KMS-11 (cell line): Measurements from ENCODE around the gene CASP3.

ENCODE experiments used
- H2AFZ ChIP-seq: fragments of 200-600 bp; sonication (generic); 2 replicates; pipeline ENCODE4 v1.6.1; 2016; ENCODE audit warnings: antibody characterized with exemption, mixed run types, low read depth
- H3K27ac ChIP-seq: fragments of 200-600 bp; sonication (generic); 2 replicates; pipeline ENCODE4 v1.6.1; 2016; ENCODE audit warnings: mild to moderate bottlenecking, mixed run types
- H3K27me3 ChIP-seq: fragments of 200-600 bp; sonication (generic); 2 replicates; pipeline ENCODE4 v1.6.1; 2017; ENCODE audit warnings: mild to moderate bottlenecking, low read depth, mixed run types, moderate library complexity; ENCODE audit not compliant: insufficient read depth
- H3K36me3 ChIP-seq: fragments of 200-600 bp; sonication (generic); 2 replicates; pipeline ENCODE4 v1.6.1; 2017; ENCODE audit warnings: mild to moderate bottlenecking, mixed run types; ENCODE audit not compliant: insufficient read depth
- H3K4me1 ChIP-seq: fragments of 200-600 bp; sonication (generic); 2 replicates; pipeline ENCODE4 v1.6.1; 2016; ENCODE audit warnings: mild to moderate bottlenecking, low read depth, mixed run types; ENCODE audit not compliant: poor library complexity, severe bottlenecking
- H3K4me2 ChIP-seq: fragments of 200-600 bp; sonication (generic); 2 replicates; pipeline ENCODE4 v1.7.0; 2016; ENCODE audit warnings: mild to moderate bottlenecking, mixed run types
- H3K4me3 ChIP-seq: fragments of 200-600 bp; sonication (generic); IDR thresholded peaks from 2 replicates; pipeline ENCODE4 v1.6.1; 2017; ENCODE audit warnings: low read depth, low read length, mixed read lengths; ENCODE audit not compliant: insufficient read depth
- H3K79me2 ChIP-seq: fragments of 200-600 bp; sonication (generic); 2 replicates; pipeline ENCODE4 v1.6.1; 2016; ENCODE audit warnings: low read depth, mixed run types; ENCODE audit not compliant: insufficient read depth
- H3K9ac ChIP-seq: fragments of 200-600 bp; sonication (generic); 2 replicates; pipeline ENCODE4 v1.6.1; 2016; ENCODE audit warnings: mild to moderate bottlenecking, mixed run types
- H4K20me1 ChIP-seq: fragments of 200-600 bp; sonication (generic); 2 replicates; pipeline ENCODE4 v1.6.1; 2016; ENCODE audit warnings: mild to moderate bottlenecking, mixed run types; ENCODE audit not compliant: insufficient read depth
- CTCF ChIP-seq: fragments of 200-600 bp; sonication (generic); conservative IDR thresholded peaks from 2 replicates; pipeline ENCODE4 v1.6.1; 2017; ENCODE audit warnings: low read depth, mild to moderate bottlenecking, antibody characterized with exemption, low read length, moderate library complexity, mixed read lengths

The CASP3 gene

DNA sequence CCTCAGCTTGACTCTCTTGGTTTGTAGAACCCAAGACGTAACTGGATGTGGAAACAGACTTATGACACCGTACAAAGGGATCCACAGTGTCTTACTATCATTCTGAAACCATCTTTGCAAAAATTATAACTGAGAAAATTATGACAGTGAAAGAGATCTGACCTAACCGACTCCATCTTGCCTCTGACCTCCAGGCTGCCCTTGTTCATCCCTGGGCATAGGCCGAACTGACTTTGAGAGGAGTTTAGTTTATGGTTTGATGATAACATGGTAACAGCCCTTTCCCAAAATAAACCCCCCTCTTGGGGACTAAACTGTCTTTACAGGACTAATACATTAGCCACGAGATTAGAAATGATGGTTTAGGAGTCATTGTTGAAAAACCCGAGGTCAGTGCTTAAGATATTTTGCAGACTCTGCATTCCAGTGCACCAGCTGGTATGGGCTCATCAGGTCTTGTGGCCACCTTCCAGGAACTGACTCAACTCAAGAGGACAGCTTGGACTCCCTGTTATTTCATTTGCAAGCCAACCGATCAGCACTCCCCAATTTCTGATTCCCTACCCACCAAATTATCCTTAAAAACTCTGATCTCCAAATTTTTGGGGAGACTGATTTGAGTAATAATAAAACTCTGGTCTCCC is 49.6 kb downstream of the CASP3 start:
- H3K9ac ChIP-seq, result no peak overlapping the region
- H3K27ac ChIP-seq, result no peak overlapping the region
- no peak for TF ChIP-seq CTCF
- no peak overlapping the region for H3K4me2 ChIP-seq
- H3K4me3 ChIP-seq, result no peak overlapping the region
- no peaks in the 10 kb centered on the region for H3K79me2 ChIP-seq
- H3K27me3 ChIP-seq, result no peaks in the 10 kb centered on the region
- no peak overlapping the region for H2AFZ ChIP-seq
- H3K36me3 ChIP-seq, result no peaks in the 10 kb centered on the region
- no peaks in the 10 kb centered on the region for H4K20me1 ChIP-seq
- H3K4me1 ChIP-seq, result no peaks in the 10 kb centered on the region

DNA sequence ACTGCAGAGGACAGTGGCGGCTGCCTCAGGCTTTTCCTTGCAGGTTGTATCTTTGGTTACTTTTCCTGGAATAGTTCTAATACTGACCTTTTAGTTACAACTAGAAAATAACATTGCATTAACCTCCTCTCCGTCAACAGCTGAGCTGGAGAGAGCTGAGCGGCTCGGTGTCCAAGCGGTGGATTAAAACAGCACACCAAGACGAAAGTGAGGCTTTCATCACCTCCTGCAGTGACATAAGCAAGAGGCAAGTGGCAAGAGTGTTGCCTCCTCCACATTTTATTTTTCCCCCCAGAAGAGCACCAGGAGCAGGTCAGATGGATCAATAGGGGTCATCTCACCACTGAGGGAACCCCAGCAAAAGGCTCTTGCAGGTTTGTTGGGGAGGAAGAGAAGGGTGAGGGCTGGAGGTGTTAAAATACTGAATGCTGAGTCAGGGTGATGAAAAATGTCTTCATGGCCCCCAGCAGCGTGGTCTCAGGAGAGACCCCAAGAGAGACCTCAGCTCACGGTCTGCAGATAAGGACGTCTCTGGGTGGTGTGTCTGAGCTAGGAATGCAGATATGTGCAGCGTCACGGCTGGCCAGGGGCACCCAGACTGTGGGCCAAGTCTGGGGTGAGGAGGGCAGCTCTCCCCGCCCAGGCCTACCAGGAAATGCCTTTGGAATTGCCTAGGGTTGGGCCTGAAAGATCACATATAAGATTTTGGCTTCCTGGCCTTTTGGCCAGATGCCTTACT is 50.3 kb downstream of the CASP3 start:
- Histone ChIP-seq H4K20me1 (no peaks in the 10 kb centered on the region), H3K4me3 (no peak overlapping the region), H3K9ac (no peak overlapping the region), H3K4me2 (no peak overlapping the region), H3K27ac (no peak overlapping the region), H2AFZ (no peak overlapping the region), H3K79me2 (no peaks in the 10 kb centered on the region), H3K4me1 (no peaks in the 10 kb centered on the region), H3K27me3 (no peaks in the 10 kb centered on the region), H3K36me3 (no peaks in the 10 kb centered on the region)
- no peak for TF ChIP-seq CTCF

- H3K4me3 ChIP-seq, result no peak overlapping the region
- H3K27ac ChIP-seq, result no peak overlapping the region
- no peaks in the 10 kb centered on the region for H3K27me3 ChIP-seq
- H3K9ac ChIP-seq, result no peak overlapping the region
- H3K79me2 ChIP-seq, result no peaks in the 10 kb centered on the region
- no peak overlapping the region for H3K4me2 ChIP-seq
- H3K4me1 ChIP-seq, result no peaks in the 10 kb centered on the region
- no peak for TF ChIP-seq CTCF
- H2AFZ ChIP-seq, result no peak overlapping the region
- H4K20me1 ChIP-seq, result no peaks in the 10 kb centered on the region
- H3K36me3 ChIP-seq, result no peaks in the 10 kb centered on the region
Measured at GRCh38 chr4:184596617-184597185, 52.5 kb downstream of the CASP3 start.

- no peaks in the 10 kb centered on the region for H3K36me3 ChIP-seq
- TF ChIP-seq CTCF, result no peak
- no peak overlapping the region for H3K4me2 ChIP-seq
- H2AFZ ChIP-seq, result no peak overlapping the region
- H3K4me1 ChIP-seq, result no peaks in the 10 kb centered on the region
- no peaks in the 10 kb centered on the region for H4K20me1 ChIP-seq
- no peak overlapping the region for H3K27ac ChIP-seq
- H3K79me2 ChIP-seq, result no peaks in the 10 kb centered on the region
- no peak overlapping the region for H3K9ac ChIP-seq
- H3K27me3 ChIP-seq, result no peaks in the 10 kb centered on the region
- H3K4me3 ChIP-seq, result no peak overlapping the region
Measured at GRCh38 chr4:184596044-184596616, 53.1 kb downstream of the CASP3 start.
